HepG2 (cell line): ENCODE results near the gene CPAMD8.

ENCODE experiments used
- CBX5 ChIP-seq: sonication (generic); formaldehyde crosslinking; IDR thresholded peaks from 2 replicates; pipeline ENCODE4 v1.4.0; 2020; ENCODE audit warnings: missing genetic modification reagents, borderline replicate concordance
- HNRNPH1 ChIP-seq: fragments of 200-400 bp; formaldehyde crosslinking; optimal IDR thresholded peaks from 2 replicates; pipeline ENCODE3; 2017; ENCODE audit warnings: mild to moderate bottlenecking, low read depth, low read length
- SP1 ChIP-seq, 2 experiments: fragments of 450-650 bp in 1 of 2; sonication (generic) in 1 of 2; formaldehyde crosslinking in 1 of 2; IDR thresholded peaks; 2 replicates each; pipeline versions ENCODE4 v1.4.0 to v1.6.1; 2016 to 2020; ENCODE audit warnings: missing genetic modification reagents in 1 of 2
- TF ChIP-seq, protein P1 (sequence below), 2 experiments: sonication (generic) in 1 of 2; formaldehyde crosslinking in 1 of 2; IDR thresholded peaks; 2 replicates each; pipeline versions ENCODE4 v1.5.1 to v1.6.1; 2011 to 2020; ENCODE audit warnings: borderline replicate concordance in 1 of 2, low read depth in 1 of 2, low read length in 1 of 2, mild to moderate bottlenecking in 1 of 2, missing genetic modification reagents in 1 of 2, moderate library complexity in 1 of 2

DNA sequence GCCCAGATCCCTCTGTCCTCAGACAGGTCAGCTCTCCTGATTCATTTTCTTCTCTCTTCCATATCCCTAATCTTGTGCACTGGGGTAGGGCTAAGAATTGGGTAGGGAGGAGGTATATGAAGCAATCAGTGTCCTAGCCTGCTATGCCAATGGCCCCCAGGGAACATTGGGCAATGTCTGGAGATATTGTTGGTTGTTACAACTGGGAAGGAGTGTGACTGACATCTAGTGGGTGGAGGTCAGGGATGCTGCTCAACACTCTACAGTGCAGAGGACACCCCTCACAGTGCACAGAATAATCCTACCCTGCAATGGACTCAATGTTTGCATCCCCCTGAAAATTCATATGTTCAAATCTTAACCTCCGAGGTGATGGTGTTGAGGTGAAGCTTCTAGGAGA lies 57.5 kb downstream of the CPAMD8 start:
- TF ChIP-seq CBX5 (CRISPR knock-in tag) (no peak), SP1 (IDR thresholded peaks at IDR 0.05) (no peak), SP1 (CRISPR knock-in tag; IDR thresholded peaks at IDR 0.05) (no peak), HNRNPH1 (no peak)
- TF ChIP-seq, protein P1, sequence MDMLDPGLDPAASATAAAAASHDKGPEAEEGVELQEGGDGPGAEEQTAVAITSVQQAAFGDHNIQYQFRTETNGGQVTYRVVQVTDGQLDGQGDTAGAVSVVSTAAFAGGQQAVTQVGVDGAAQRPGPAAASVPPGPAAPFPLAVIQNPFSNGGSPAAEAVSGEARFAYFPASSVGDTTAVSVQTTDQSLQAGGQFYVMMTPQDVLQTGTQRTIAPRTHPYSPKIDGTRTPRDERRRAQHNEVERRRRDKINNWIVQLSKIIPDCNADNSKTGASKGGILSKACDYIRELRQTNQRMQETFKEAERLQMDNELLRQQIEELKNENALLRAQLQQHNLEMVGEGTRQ (IDR thresholded peaks at IDR 0.05; ENCODE audit: low read depth, low read length), result no peak
- TF ChIP-seq, protein P1 (CRISPR knock-in tag; IDR thresholded peaks at IDR 0.05; ENCODE audit: borderline replicate concordance), result no peak
